ENCODE results near the gene FBXO24.

DNA sequence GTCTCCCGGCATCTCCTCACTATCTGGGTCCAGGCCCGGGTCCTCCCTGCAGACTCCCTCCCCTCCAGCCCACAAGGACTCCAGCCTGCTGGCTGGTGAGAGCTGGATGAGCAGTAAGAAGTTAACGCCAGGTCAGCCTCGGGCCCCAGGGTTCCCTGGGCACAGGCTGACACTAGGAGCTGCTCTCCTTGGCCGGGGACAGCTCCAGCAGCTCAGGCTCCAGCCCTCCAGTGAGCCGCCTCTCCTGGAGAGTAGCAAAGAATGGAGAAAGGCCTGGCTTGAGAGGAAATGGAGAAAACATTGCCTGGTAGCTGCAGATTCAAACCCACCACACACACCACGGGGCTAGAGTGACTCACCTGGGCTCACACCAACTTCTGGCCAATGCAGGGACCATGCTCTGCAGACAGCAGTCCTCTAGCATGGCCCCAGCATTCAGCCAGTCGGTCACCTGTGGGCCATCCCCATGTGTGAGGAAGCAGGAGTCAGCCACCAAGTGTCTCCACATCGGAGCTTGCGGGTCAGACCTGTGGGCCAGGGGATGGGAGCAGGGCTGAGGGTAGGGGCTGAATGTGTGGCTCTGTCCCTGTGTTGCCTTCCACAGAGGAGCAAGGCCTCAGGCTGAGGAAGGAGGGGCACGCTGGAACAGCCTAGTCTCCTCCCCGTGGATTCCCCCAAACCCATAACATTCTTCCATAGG, 18.9 kb upstream of the FBXO24 start:
- TF ChIP-seq, protein P1, sequence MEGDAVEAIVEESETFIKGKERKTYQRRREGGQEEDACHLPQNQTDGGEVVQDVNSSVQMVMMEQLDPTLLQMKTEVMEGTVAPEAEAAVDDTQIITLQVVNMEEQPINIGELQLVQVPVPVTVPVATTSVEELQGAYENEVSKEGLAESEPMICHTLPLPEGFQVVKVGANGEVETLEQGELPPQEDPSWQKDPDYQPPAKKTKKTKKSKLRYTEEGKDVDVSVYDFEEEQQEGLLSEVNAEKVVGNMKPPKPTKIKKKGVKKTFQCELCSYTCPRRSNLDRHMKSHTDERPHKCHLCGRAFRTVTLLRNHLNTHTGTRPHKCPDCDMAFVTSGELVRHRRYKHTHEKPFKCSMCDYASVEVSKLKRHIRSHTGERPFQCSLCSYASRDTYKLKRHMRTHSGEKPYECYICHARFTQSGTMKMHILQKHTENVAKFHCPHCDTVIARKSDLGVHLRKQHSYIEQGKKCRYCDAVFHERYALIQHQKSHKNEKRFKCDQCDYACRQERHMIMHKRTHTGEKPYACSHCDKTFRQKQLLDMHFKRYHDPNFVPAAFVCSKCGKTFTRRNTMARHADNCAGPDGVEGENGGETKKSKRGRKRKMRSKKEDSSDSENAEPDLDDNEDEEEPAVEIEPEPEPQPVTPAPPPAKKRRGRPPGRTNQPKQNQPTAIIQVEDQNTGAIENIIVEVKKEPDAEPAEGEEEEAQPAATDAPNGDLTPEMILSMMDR (conservative IDR thresholded peaks at IDR 0.05; ENCODE audit: low read length), result no peak
- TF ChIP-seq EZH2phosphoT487 (IDR thresholded peaks at IDR 0.05; ENCODE audit: borderline replicate concordance, low read depth, low read length), result no peak
